ENCODE results near the gene PEX14.

DNA sequence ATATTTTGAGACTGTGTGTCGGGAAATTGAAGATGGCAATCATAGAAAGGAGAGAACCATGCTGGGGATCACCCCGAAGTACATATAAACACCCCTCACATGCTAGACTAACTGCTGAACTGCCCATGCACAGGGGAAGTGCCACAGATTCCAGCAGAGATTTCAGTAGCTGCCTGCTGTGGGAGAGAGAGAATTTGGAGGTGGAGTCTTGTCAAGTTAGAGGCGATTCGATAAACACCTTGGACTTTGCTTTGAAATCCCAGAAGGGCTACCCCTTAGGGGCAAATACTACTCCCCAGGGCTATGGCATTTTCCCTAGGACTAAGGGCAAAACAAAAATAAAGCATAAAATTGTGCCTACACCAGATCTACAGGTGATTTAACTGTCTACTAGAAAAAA, 103.3 kb downstream of the PEX14 start:
- TF ChIP-seq, protein P1, sequence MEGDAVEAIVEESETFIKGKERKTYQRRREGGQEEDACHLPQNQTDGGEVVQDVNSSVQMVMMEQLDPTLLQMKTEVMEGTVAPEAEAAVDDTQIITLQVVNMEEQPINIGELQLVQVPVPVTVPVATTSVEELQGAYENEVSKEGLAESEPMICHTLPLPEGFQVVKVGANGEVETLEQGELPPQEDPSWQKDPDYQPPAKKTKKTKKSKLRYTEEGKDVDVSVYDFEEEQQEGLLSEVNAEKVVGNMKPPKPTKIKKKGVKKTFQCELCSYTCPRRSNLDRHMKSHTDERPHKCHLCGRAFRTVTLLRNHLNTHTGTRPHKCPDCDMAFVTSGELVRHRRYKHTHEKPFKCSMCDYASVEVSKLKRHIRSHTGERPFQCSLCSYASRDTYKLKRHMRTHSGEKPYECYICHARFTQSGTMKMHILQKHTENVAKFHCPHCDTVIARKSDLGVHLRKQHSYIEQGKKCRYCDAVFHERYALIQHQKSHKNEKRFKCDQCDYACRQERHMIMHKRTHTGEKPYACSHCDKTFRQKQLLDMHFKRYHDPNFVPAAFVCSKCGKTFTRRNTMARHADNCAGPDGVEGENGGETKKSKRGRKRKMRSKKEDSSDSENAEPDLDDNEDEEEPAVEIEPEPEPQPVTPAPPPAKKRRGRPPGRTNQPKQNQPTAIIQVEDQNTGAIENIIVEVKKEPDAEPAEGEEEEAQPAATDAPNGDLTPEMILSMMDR (IDR thresholded peaks at IDR 0.05; ENCODE audit: low read depth, low read length), result no peak
- no peak for TF ChIP-seq EZH2phosphoT487 (IDR thresholded peaks at IDR 0.05; ENCODE audit: low read depth)

Data from OCI-LY3 (cell line).